Stimulated activated naive CD8-positive, alpha-beta T cell treated with anti-CD3 and anti-CD28 coated beads, Interleukin-15, amount 100 ng/mL, for 72 hours (primary cell): Measurements from ENCODE around the gene CDH15.
A peak's percentile ranks its signal among the peaks of the same experiment; 100 is the strongest.
"Not testable (repeated sequence)": the region's sequence is repeated elsewhere in the genome, so short reads cannot be mapped to it uniquely, and the experiment has no call there.

ENCODE experiments used
- ATAC-seq: fragments of 150-1000 bp; cut with Tn5 transposase; 2 replicates; pipeline ENCODE4 v1.10.0; 2021; ENCODE audit warnings: mild to moderate bottlenecking, moderate library complexity
- DNase-seq, 2 donors: peaks; one replicate each; pipeline ENCODE4 v3.0.0; 2021 to 2022
- H3K27ac Mint-ChIP-seq, 2 donors: one replicate each; pipeline ENCODE4 v1.8.0; 2022; ENCODE audit warnings: mild to moderate bottlenecking in 2 of 2, mixed read lengths in 2 of 2, moderate library complexity in 2 of 2
- H3K27me3 Mint-ChIP-seq: one replicate; pipeline ENCODE4 v1.8.0; 2022; ENCODE audit warnings: mixed read lengths
- H3K4me1 Mint-ChIP-seq: one replicate; pipeline ENCODE4 v1.8.0; 2022; ENCODE audit warnings: mild to moderate bottlenecking, mixed read lengths
- H3K4me3 Mint-ChIP-seq, 2 donors: one replicate each; pipeline ENCODE4 v1.8.0; 2022; ENCODE audit warnings: mild to moderate bottlenecking in 2 of 2, mixed read lengths in 2 of 2, moderate library complexity in 1 of 2
- H3K9me3 Mint-ChIP-seq, 2 donors: one replicate each; pipeline ENCODE4 v1.8.0; 2022; ENCODE audit warnings: mixed read lengths in 2 of 2

CDH15 gene

DNA sequence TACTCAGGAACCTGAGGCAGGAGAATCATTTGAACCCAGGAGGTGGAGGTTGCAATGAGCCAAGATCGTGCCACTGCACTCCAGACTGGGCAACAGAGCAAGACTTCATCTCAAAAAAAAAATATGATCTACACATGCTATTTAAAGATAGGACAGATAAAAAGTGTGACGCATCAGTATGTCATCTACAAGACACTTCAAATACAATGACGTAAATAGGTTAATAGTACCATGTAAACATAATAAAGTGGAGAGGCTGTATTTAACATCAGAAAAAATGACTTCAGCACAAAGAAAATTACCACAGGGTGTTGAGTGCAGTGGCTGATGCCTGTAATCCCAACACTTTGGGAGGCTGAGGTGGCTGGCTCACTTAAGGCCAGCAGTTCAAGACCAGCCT, 66.2 kb downstream of the CDH15 start:
- Mint-ChIP-seq H3K4me1 (peaks cover 24% of the 10 kb centered on the region), H3K27ac (no peak overlapping the region), H3K4me3 (no peak overlapping the region), H3K9me3 (no peaks in the 10 kb centered on the region), H3K27me3 (no peaks in the 10 kb centered on the region)
- no peak for DNase-seq
- no peak for ATAC-seq

- H3K27me3 Mint-ChIP-seq: no peaks in the 10 kb centered on the region
- ATAC-seq: peak; percentile 85
- DNase-seq: peak; percentile 81
- peak overlapping the region; percentile 100 for H3K27ac Mint-ChIP-seq
- H3K9me3 Mint-ChIP-seq: no peaks in the 10 kb centered on the region
- H3K4me3 Mint-ChIP-seq: peak overlapping the region; percentile 99 to 100
- peaks cover 39% of the 10 kb centered on the region for H3K4me1 Mint-ChIP-seq
Observed at GRCh38 chr16:89241187-89242007, 69.8 kb downstream of the CDH15 start.

DNA sequence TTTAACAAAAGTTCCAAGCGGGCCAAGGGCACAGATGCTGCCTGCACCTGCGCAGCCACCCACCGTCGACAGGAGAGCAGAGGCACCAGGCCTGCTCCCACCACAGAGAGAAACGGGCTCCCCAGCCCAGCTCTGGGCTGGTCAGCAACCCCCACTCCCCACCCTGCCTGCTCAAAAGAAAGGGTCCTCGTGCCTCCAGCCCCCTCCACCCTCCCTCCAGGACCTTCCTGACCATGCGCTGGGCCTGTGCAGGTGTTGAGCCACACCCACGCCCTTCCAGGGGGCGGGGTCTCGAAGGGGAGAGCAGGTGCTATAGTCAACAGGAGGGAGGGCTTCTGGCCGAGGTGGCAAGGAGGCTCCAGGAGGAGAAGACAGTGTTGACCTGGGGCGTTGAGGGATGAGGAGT, 71.2 kb downstream of the CDH15 start:
- peak overlapping the region in 1 of 2 donors; percentile 75 for H3K27ac Mint-ChIP-seq
- peaks cover 45% of the 10 kb centered on the region for H3K4me1 Mint-ChIP-seq
- H3K9me3 Mint-ChIP-seq: no peaks in the 10 kb centered on the region
- no peaks in the 10 kb centered on the region for H3K27me3 Mint-ChIP-seq
- H3K4me3 Mint-ChIP-seq: peak overlapping the region; percentile 9 to 49
- DNase-seq: no peak
- ATAC-seq: no peak

- no peaks in the 10 kb centered on the region for H3K27me3 Mint-ChIP-seq
- H3K4me3 Mint-ChIP-seq: no peak overlapping the region
- peaks cover 45% of the 10 kb centered on the region for H3K4me1 Mint-ChIP-seq
- no peaks in the 10 kb centered on the region for H3K9me3 Mint-ChIP-seq
- DNase-seq (no peak), ATAC-seq (no peak)
- no peak overlapping the region for H3K27ac Mint-ChIP-seq
Observed at GRCh38 chr16:89243664-89244063, 72.1 kb downstream of the CDH15 start.

- not testable (repeated sequence) for H3K27me3 Mint-ChIP-seq, H3K27ac Mint-ChIP-seq, DNase-seq, H3K9me3 Mint-ChIP-seq, H3K4me3 Mint-ChIP-seq, ATAC-seq
- H3K4me1 Mint-ChIP-seq: peaks cover 45% of the 10 kb centered on the region
Observed at GRCh38 chr16:89244264-89244663, 72.7 kb downstream of the CDH15 start.

- H3K4me1 Mint-ChIP-seq: peaks cover 44% of the 10 kb centered on the region
- no peak overlapping the region for H3K4me3 Mint-ChIP-seq
- H3K27ac Mint-ChIP-seq: no peak overlapping the region
- no peak for ATAC-seq
- H3K27me3 Mint-ChIP-seq: no peaks in the 10 kb centered on the region
- peaks cover 1 to 2% of the 10 kb centered on the region in 2 donors for H3K9me3 Mint-ChIP-seq
- no peak for DNase-seq
Observed at GRCh38 chr16:89244754-89245153, 73.2 kb downstream of the CDH15 start.
